ENCODE data around the gene DNAJC5. TPM values are rescaled to one million over a fixed set of nuclear protein-coding genes. Genes with fewer than 3 reads are reported as not detected.

Gene DNAJC5
- total RNA-seq, 2 experiments from 2014 or later, result 27.5 to 27.7 TPM

DNA sequence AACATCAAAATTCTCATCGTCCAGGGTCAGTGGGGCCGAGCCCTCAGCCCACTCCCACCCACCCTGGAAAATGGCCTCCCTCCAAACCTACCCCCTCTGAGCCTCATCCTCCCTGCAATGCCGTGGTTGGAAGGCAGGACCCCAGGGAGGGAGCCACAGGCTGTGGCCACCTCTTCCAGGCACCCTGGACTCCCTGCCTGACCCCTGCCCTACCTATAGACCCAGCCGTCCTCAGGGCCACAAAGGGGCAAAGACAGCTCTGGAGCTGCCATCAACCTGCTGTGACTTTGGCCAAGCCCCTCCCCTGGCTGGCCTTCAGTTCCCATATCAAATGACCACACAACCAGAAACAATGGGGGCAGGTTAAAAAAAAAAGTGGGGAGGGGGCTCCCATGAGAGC lies 63.5 kb downstream of the DNAJC5 start:
- H3K9me3 ChIP-seq (ENCODE audit: low read length), result no peaks in the 10 kb centered on the region
- BruUV-seq (replicated peaks), result no TSS peak
- H3K4me3 ChIP-seq (ENCODE audit: low read depth, low read length, poor library complexity, severe bottlenecking), result no peak overlapping the region
- TF ChIP-seq, protein P1, sequence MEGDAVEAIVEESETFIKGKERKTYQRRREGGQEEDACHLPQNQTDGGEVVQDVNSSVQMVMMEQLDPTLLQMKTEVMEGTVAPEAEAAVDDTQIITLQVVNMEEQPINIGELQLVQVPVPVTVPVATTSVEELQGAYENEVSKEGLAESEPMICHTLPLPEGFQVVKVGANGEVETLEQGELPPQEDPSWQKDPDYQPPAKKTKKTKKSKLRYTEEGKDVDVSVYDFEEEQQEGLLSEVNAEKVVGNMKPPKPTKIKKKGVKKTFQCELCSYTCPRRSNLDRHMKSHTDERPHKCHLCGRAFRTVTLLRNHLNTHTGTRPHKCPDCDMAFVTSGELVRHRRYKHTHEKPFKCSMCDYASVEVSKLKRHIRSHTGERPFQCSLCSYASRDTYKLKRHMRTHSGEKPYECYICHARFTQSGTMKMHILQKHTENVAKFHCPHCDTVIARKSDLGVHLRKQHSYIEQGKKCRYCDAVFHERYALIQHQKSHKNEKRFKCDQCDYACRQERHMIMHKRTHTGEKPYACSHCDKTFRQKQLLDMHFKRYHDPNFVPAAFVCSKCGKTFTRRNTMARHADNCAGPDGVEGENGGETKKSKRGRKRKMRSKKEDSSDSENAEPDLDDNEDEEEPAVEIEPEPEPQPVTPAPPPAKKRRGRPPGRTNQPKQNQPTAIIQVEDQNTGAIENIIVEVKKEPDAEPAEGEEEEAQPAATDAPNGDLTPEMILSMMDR (conservative IDR thresholded peaks at IDR 0.05; ENCODE audit: low read length), result no peak
- no peak for TF ChIP-seq EZH2phosphoT487 (IDR thresholded peaks at IDR 0.05; ENCODE audit: borderline replicate concordance, low read depth, low read length)
- no peak for DNase-seq (ENCODE audit: low spot score)
- no peaks in the 10 kb centered on the region for H4K20me1 ChIP-seq (ENCODE audit: insufficient read depth, low read length)
- ChIA-PET CTCF (ENCODE audit: unreplicated experiment) (no interaction called here), POLR2A (interaction anchor here (0.6 kb wide), 1 partner anchor 308 kb away, joined by 3 read pairs; no protein-coding TSS in a partner anchor)
- H3K27ac ChIP-seq (ENCODE audit: low read depth, low read length, poor library complexity, severe bottlenecking), result no peak overlapping the region
- H3K79me2 ChIP-seq (ENCODE audit: insufficient read depth, low read depth, low read length), result peaks cover 21% of the 10 kb centered on the region; the same call in 1 of the 2 replicates
- H3K36me3 ChIP-seq (ENCODE audit: insufficient read depth, low read length), result no peaks in the 10 kb centered on the region; the same call in 1 of the 2 replicates
- peaks cover 28% of the 10 kb centered on the region for H3K4me1 ChIP-seq (ENCODE audit: insufficient read depth, low read length, poor library complexity, severe bottlenecking)
- peak overlapping the region; percentile 85; the same call in 1 of the 2 replicates for H3K4me2 ChIP-seq (ENCODE audit: low read length)
- intact Hi-C loops (cut with micrococcal nuclease; ENCODE audit: unreplicated experiment), result no loop called here
- no peaks in the 10 kb centered on the region for H3K9me2 ChIP-seq (ENCODE audit: insufficient read depth, low read length)
- H2AFZ ChIP-seq (ENCODE audit: low read length), result no peak overlapping the region

DNA sequence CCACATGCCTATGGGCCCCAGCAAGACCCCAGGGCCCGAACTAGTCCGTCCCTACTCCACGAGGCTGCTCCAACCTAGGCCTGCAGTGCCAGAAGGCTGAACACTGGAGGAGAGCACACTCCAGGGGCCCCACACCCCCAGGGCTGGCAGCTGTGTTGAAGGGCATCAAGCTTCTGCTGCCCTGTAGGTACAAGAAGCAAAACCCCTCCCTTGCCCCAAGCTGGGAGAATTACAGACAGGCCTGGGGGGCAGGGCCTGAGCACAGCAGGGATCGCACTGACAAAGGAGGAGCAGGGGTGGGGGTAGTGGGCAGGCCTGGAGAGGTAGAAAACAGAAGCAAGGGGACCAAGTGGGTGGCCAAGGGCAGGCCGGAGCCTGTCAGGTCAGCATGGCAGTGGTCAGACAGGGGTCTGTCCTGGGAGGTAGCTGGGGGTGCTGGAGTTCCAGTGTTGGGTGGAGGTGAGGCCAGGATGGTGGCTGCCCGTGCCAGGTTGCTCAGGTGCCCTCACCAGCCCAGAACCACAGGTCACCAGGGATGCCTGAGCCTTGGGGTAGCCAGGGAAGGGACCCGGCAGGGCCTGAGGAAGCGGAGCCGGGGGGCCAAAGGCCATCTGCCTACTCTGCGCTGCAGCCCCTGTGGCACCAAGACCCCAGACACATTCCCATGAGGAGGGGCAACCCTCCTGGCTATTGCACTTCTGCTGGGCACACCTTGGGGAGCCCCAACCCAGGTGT lies 64.2 kb downstream of the DNAJC5 start:
- BruUV-seq (replicated peaks), result no TSS peak
- intact Hi-C loops (cut with micrococcal nuclease; ENCODE audit: unreplicated experiment), result no loop called here
- no peaks in the 10 kb centered on the region for H3K9me3 ChIP-seq (ENCODE audit: low read length)
- no peak for DNase-seq (ENCODE audit: low spot score)
- no peak overlapping the region for H3K4me3 ChIP-seq (ENCODE audit: low read depth, low read length, poor library complexity, severe bottlenecking)
- ChIA-PET CTCF (ENCODE audit: unreplicated experiment) (no interaction called here), POLR2A (interaction anchor here (0.6 kb wide), 1 partner anchor 309 kb away, joined by 3 read pairs; no protein-coding TSS in a partner anchor)
- peaks cover 16% of the 10 kb centered on the region; the same call in 1 of the 2 replicates for H3K79me2 ChIP-seq (ENCODE audit: insufficient read depth, low read depth, low read length)
- no peaks in the 10 kb centered on the region for H3K9me2 ChIP-seq (ENCODE audit: insufficient read depth, low read length)
- no peak overlapping the region for H3K4me2 ChIP-seq (ENCODE audit: low read length)
- H2AFZ ChIP-seq (ENCODE audit: low read length), result no peak overlapping the region
- H3K36me3 ChIP-seq (ENCODE audit: insufficient read depth, low read length), result no peaks in the 10 kb centered on the region; the same call in 1 of the 2 replicates
- peaks cover 28% of the 10 kb centered on the region for H3K4me1 ChIP-seq (ENCODE audit: insufficient read depth, low read length, poor library complexity, severe bottlenecking)
- H4K20me1 ChIP-seq (ENCODE audit: insufficient read depth, low read length), result no peaks in the 10 kb centered on the region
- H3K27ac ChIP-seq (ENCODE audit: low read depth, low read length, poor library complexity, severe bottlenecking), result no peak overlapping the region
- TF ChIP-seq, protein P1 (conservative IDR thresholded peaks at IDR 0.05; ENCODE audit: low read length), result no peak
- TF ChIP-seq EZH2phosphoT487 (IDR thresholded peaks at IDR 0.05; ENCODE audit: borderline replicate concordance, low read depth, low read length), result no peak

DNA sequence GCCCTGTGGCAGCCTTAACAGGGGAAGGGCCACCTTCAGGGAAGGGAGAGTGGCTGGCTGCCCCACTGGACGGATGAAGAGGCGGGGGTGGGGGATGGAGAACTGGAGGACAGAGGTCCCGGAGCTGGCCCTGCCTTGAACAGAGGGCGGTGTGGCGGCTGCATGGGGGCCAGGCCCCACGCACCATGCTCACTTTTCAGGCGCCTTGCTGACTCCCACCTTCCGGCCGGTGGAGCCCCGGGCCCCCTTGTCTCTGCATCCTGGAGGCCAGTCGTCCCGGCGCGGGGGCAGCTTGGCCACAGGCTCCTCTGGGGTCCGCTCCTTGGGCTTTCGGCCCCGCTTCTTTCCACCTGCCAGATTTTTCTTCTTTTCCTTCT lies 64.8 kb downstream of the DNAJC5 start:
- CTCF ChIA-PET (ENCODE audit: unreplicated experiment), result no interaction called here

More for the DNA sequence above, 64.8 kb downstream of the DNAJC5 start:
- POLR2A ChIA-PET, result no interaction called here
- Histone ChIP-seq H3K4me2 (ENCODE audit: low read length) (no peak overlapping the region), H3K9me2 (ENCODE audit: insufficient read depth, low read length) (no peaks in the 10 kb centered on the region), H4K20me1 (ENCODE audit: insufficient read depth, low read length) (no peaks in the 10 kb centered on the region), H3K9me3 (ENCODE audit: low read length) (no peaks in the 10 kb centered on the region), H3K27ac (ENCODE audit: low read depth, low read length, poor library complexity, severe bottlenecking) (no peak overlapping the region), H3K4me3 (ENCODE audit: low read depth, low read length, poor library complexity, severe bottlenecking) (no peak overlapping the region), H3K4me1 (ENCODE audit: insufficient read depth, low read length, poor library complexity, severe bottlenecking) (peaks cover 26% of the 10 kb centered on the region), H3K36me3 (ENCODE audit: insufficient read depth, low read length) (no peaks in the 10 kb centered on the region; the same call in 1 of the 2 replicates), H3K79me2 (ENCODE audit: insufficient read depth, low read depth, low read length) (peaks cover 10% of the 10 kb centered on the region; the same call in 1 of the 2 replicates), H2AFZ (ENCODE audit: low read length) (no peak overlapping the region)
- BruUV-seq (replicated peaks), result no TSS peak
- TF ChIP-seq, protein P1 (conservative IDR thresholded peaks at IDR 0.05; ENCODE audit: low read length), result no peak
- TF ChIP-seq EZH2phosphoT487 (IDR thresholded peaks at IDR 0.05; ENCODE audit: borderline replicate concordance, low read depth, low read length), result no peak
- intact Hi-C loops (cut with micrococcal nuclease; ENCODE audit: unreplicated experiment), result no loop called here
- DNase-seq (ENCODE audit: low spot score), result no peak

All from OCI-LY7 (cell line).